Measurements from ENCODE around the gene KIF3B.
"Not testable (repeated sequence)": the region's sequence is repeated elsewhere in the genome, so short reads cannot be mapped to it uniquely, and the experiment has no call there.

KIF3B gene

GRCh38 chr20:32296819-32297420 is 19.5 kb downstream of the KIF3B start:
- no peak for DNase-seq

GRCh38 chr20:32297439-32297838 is 20.0 kb downstream of the KIF3B start:
- DNase-seq, result no peak

- no peak for DNase-seq
Observed at GRCh38 chr20:32300647-32301046, 23.2 kb downstream of the KIF3B start.

- DNase-seq, result no peak
Observed at GRCh38 chr20:32301719-32302506, 24.5 kb downstream of the KIF3B start.

- DNase-seq, result no peak
Observed at GRCh38 chr20:32302507-32302872, 25.0 kb downstream of the KIF3B start.

GRCh38 chr20:32304131-32304746 is 26.8 kb downstream of the KIF3B start:
- no peak for DNase-seq

- DNase-seq, result no peak
Observed at GRCh38 chr20:32312718-32313424, 35.4 kb downstream of the KIF3B start.

GRCh38 chr20:32314768-32315167 is 37.3 kb downstream of the KIF3B start:
- DNase-seq, result no peak

GRCh38 chr20:32315399-32315798 is 37.9 kb downstream of the KIF3B start:
- DNase-seq, result no peak

- DNase-seq, result no peak
Observed at GRCh38 chr20:32315891-32316290, 38.4 kb downstream of the KIF3B start.

GRCh38 chr20:32316667-32317066 is 39.2 kb downstream of the KIF3B start:
- DNase-seq, result no peak

GRCh38 chr20:32319100-32319499 is 41.6 kb downstream of the KIF3B start:
- DNase-seq, result no peak

- DNase-seq, result no peak
Observed at GRCh38 chr20:32320305-32320704, 42.9 kb downstream of the KIF3B start.

GRCh38 chr20:32321390-32321789 is 43.9 kb downstream of the KIF3B start:
- no peak for DNase-seq

- DNase-seq, result not testable (repeated sequence)
Observed at GRCh38 chr20:32322260-32322659, 44.8 kb downstream of the KIF3B start.

GRCh38 chr20:32323761-32324160 is 46.3 kb downstream of the KIF3B start:
- not testable (repeated sequence) for DNase-seq

- no peak for DNase-seq
Observed at GRCh38 chr20:32325706-32326503, 48.5 kb downstream of the KIF3B start.

GRCh38 chr20:32326504-32326845 is 49.0 kb downstream of the KIF3B start:
- DNase-seq, result no peak

GRCh38 chr20:32327087-32327681 is 49.7 kb downstream of the KIF3B start:
- DNase-seq, result no peak

GRCh38 chr20:32329817-32330554 is 52.5 kb downstream of the KIF3B start:
- DNase-seq, result no peak

GRCh38 chr20:32330555-32330897 is 53.1 kb downstream of the KIF3B start:
- DNase-seq, result no peak

GRCh38 chr20:32332614-32333013 is 55.2 kb downstream of the KIF3B start:
- DNase-seq, result no peak

All from stimulated activated CD4-positive, alpha-beta T cell treated with anti-CD3 and anti-CD28 coated beads, Interleukin-12 subunit alpha, Interleukin-12 subunit beta, amount 100 ng/mL, for 4 hours (primary cell).